ENCODE data around the gene BEGAIN.

Gene BEGAIN

GRCh38 chr14:100500128-100500527 is 87.1 kb downstream of the BEGAIN start:
- DNase-seq (ENCODE audit: low read depth, low spot score) = no peak
- TF ChIP-seq, protein P1, sequence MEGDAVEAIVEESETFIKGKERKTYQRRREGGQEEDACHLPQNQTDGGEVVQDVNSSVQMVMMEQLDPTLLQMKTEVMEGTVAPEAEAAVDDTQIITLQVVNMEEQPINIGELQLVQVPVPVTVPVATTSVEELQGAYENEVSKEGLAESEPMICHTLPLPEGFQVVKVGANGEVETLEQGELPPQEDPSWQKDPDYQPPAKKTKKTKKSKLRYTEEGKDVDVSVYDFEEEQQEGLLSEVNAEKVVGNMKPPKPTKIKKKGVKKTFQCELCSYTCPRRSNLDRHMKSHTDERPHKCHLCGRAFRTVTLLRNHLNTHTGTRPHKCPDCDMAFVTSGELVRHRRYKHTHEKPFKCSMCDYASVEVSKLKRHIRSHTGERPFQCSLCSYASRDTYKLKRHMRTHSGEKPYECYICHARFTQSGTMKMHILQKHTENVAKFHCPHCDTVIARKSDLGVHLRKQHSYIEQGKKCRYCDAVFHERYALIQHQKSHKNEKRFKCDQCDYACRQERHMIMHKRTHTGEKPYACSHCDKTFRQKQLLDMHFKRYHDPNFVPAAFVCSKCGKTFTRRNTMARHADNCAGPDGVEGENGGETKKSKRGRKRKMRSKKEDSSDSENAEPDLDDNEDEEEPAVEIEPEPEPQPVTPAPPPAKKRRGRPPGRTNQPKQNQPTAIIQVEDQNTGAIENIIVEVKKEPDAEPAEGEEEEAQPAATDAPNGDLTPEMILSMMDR (IDR thresholded peaks at IDR 0.05; ENCODE audit: insufficient read depth, low read length, missing control alignments) = no peak
- ChIA-PET POLR2A (no interaction called here), CTCF (no interaction called here)
- no peak overlapping the region for H3K4me3 ChIP-seq (ENCODE audit: low read depth, low read length)

- no peak for DNase-seq (ENCODE audit: low read depth, low spot score)
- CTCF ChIA-PET = no interaction called here
- POLR2A ChIA-PET = no interaction called here
- H3K4me3 ChIP-seq (ENCODE audit: low read depth, low read length) = no peak overlapping the region
- TF ChIP-seq, protein P1 (IDR thresholded peaks at IDR 0.05; ENCODE audit: insufficient read depth, low read length, missing control alignments) = no peak
These were observed 89.1 kb downstream of the BEGAIN start for GRCh38 chr14:100498068-100498467.

GRCh38 chr14:100495917-100496316 is 91.3 kb downstream of the BEGAIN start:
- CTCF ChIA-PET = no interaction called here
- DNase-seq (ENCODE audit: low read depth, low spot score) = no peak
- POLR2A ChIA-PET = no interaction called here
- TF ChIP-seq, protein P1 (IDR thresholded peaks at IDR 0.05; ENCODE audit: insufficient read depth, low read length, missing control alignments) = no peak
- H3K4me3 ChIP-seq (ENCODE audit: low read depth, low read length) = no peak overlapping the region

DNA sequence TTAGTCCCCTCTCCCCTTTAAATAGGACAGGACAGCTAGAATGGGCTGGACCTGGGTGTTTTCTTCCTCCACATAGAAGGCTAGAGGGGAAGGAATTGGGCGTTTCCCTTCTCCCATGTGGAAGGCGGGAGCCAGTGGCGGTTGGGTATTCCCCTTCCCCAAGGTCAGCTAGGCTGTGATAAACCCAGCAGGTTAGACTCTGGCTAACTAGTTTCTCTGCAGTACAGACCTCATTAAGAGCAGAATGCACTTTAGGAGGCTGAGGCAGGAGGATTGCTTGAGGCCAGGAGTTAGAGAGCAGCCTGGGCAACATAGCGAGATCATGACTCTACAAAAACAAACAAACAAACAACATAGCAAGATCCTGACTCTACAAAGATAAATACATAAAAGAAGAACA is 92.6 kb downstream of the BEGAIN start:
- TF ChIP-seq, protein P1 (IDR thresholded peaks at IDR 0.05; ENCODE audit: insufficient read depth, low read length, missing control alignments) = no peak
- CTCF ChIA-PET = no interaction called here

DNA sequence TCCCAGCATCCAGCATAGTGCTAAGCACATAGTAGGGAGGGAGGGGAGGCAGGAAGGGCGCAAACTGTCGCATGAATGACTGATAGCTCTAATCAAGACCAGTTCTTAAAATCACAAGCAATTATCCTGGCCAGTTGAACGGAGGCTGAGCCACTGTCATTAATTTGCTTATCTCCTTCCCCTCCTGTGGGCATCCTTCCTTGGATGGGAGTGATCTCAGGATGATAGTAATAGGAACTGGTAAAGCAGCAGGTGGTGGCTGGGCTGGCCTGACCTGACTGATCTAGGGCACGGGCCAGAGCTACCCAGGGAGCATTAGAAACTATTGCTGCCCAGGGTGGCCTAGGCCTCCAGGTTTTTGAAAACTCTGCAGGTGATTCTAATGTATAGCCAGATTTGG is 97.0 kb downstream of the BEGAIN start:
- DNase-seq (ENCODE audit: low read depth, low spot score) = no peak
- CTCF ChIA-PET = interaction anchor here (1.2 to 2.0 kb wide), 3 partner anchors 12 to 105 kb away, joined by 4 to 7 read pairs (median 5); no protein-coding TSS in a partner anchor
- TF ChIP-seq, protein P1 (IDR thresholded peaks at IDR 0.05; ENCODE audit: insufficient read depth, low read length, missing control alignments) = no peak
- no peak overlapping the region for H3K4me3 ChIP-seq (ENCODE audit: low read depth, low read length)
- POLR2A ChIA-PET = no interaction called here

More for the DNA sequence above, 92.6 kb downstream of the BEGAIN start:
- no peak overlapping the region for H3K4me3 ChIP-seq (ENCODE audit: low read depth, low read length)
- POLR2A ChIA-PET = no interaction called here
- DNase-seq (ENCODE audit: low read depth, low spot score) = no peak

DNA sequence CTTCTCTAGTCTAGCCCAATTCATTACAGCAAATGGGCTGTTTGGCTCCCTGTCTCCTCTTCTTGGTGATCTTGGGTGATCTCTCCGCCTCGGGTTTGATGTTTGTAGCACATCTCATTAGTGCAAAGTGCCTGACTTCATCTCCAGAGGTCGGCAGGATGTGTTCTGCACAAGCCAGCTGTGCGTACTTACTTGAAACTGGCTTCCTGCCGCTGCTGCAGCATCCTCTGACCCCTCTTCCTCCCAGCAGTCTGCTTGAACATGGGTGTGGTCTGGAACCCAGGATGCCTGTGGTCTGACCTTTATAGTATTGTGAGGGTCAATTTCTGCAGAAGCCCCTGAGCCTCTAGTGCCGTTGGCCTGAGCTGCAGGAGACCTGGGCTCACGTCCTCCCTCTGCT is 99.2 kb downstream of the BEGAIN start:
- CTCF ChIA-PET = interaction anchor here (0.6 to 1.2 kb wide), 3 partner anchors 11 to 95 kb away, joined by 3 to 4 read pairs (median 3); no protein-coding TSS in a partner anchor
- POLR2A ChIA-PET = no interaction called here
- TF ChIP-seq, protein P1 (IDR thresholded peaks at IDR 0.05; ENCODE audit: insufficient read depth, low read length, missing control alignments) = no peak
- DNase-seq (ENCODE audit: low read depth, low spot score) = no peak
- no peak overlapping the region; the same call in 1 of the 2 replicates for H3K4me3 ChIP-seq (ENCODE audit: low read depth, low read length)
